Activated T-helper 9 cell treated with anti-CD3 and anti-CD28 coated beads, Interleukin-2, amount 50 U/mL, for 16 hours (primary cell): ENCODE data around the gene NCKAP1.
"Not testable (repeated sequence)": the region's sequence is repeated elsewhere in the genome, so short reads cannot be mapped to it uniquely, and the experiment has no call there.

Experiments used
- DNase-seq: peaks from one replicate; pipeline ENCODE4 v3.0.0-alpha.2; 2020; ENCODE audit warnings: low read depth

Gene NCKAP1, protein sequence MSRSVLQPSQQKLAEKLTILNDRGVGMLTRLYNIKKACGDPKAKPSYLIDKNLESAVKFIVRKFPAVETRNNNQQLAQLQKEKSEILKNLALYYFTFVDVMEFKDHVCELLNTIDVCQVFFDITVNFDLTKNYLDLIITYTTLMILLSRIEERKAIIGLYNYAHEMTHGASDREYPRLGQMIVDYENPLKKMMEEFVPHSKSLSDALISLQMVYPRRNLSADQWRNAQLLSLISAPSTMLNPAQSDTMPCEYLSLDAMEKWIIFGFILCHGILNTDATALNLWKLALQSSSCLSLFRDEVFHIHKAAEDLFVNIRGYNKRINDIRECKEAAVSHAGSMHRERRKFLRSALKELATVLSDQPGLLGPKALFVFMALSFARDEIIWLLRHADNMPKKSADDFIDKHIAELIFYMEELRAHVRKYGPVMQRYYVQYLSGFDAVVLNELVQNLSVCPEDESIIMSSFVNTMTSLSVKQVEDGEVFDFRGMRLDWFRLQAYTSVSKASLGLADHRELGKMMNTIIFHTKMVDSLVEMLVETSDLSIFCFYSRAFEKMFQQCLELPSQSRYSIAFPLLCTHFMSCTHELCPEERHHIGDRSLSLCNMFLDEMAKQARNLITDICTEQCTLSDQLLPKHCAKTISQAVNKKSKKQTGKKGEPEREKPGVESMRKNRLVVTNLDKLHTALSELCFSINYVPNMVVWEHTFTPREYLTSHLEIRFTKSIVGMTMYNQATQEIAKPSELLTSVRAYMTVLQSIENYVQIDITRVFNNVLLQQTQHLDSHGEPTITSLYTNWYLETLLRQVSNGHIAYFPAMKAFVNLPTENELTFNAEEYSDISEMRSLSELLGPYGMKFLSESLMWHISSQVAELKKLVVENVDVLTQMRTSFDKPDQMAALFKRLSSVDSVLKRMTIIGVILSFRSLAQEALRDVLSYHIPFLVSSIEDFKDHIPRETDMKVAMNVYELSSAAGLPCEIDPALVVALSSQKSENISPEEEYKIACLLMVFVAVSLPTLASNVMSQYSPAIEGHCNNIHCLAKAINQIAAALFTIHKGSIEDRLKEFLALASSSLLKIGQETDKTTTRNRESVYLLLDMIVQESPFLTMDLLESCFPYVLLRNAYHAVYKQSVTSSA

DNA sequence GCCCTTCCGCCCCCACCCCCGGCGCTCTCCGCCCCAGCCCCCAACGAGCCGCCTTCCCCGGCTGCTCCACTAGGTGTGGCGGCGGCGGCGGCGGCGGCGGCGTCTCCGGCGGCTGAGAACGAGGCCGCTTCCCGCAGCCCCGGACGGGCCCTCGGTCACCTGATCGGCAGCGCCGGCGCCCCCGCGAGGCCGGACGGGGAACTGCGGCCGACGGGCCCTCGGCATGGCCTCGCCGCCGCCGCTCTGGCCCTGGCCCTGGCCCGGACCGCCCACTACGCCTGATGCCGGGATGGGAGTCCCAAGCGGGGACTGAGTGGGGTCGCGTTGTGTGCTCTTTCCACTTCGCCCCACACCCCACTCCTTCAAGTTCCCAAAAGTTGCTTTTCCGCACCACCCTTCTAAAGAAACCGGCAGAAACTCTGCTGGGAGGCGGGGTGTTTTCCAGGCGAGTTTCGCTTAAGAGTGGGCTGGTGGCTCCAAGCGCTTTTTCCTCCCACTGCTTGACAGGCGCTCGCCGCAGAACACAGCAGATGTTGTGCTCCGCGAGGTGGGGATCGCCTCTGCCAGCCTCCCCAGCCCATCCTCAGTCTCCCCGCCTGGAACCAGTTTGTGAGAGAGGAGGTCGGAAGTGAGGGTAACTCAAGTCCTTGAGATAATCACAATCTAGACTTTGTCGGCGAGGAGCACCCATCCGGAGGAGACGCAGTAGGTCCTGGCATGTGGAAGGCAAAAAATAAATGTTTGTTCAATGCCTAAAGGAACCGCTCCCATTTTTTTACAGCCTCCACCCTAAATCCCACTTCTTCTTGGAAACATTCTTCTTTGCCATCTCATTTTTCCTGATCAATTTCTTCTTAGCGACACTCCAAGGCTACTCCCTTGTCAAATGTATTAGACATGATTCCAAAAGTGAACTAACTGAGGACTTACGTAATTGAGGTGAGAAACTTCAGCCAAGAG lies at the start of gene NCKAP1:
TSS of gene NCKAP1 (minus strand) at position 117 of the 960 bp plus-strand sequence. CDS start 358 bp downstream, outside the sequence.
- DNase-seq = peak; percentile 85

DNA sequence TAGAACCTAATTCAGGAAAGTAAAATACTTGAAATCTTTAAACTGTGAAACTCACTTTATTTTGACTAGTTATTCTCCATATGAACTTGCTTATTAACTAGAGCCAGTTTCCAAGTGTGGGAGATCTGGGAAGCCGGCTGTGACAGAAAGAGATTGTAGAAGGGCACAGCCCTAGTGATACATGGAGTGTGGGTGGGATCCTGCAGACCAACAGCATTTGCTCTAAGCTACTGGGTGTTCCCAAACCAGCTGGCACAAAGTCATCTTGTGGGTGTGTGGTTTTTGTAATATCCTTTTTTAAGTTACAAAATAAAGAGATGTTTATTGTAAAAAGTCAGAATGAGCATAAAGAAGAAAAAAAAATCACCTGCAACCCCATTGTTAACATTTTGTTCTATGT lies 43.7 kb upstream of the NCKAP1 start:
- no peak for DNase-seq

DNA sequence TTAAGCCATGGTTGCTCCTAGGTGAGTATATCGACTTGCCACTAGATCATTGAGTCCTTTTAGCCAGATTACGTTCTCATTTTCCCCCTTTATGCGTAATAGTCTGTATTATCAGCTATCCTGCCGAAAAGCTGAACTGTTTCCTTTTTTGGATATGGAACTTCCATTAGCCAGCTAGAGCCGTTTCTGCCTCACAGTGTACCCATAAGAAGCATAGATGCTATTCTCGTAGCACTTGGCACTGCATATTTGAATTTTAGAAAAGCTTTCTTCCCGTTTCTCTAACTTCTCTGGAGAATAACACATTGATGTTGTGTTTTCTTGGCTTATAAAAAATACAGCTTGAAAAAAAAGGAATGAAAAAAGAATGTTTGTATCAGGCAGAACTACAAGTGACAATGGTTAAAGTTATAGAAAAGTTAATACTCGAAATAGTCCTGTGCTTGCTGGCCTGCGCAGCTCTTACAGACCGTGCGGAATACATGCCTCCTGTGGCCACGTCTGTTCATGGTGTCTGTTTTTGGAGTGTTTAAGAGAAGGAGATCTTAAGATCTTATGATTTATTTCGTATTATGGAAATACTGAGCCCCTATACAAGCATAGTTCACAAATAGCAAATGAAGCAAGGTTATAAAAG lies 41.0 kb upstream of the NCKAP1 start:
- no peak for DNase-seq

DNA sequence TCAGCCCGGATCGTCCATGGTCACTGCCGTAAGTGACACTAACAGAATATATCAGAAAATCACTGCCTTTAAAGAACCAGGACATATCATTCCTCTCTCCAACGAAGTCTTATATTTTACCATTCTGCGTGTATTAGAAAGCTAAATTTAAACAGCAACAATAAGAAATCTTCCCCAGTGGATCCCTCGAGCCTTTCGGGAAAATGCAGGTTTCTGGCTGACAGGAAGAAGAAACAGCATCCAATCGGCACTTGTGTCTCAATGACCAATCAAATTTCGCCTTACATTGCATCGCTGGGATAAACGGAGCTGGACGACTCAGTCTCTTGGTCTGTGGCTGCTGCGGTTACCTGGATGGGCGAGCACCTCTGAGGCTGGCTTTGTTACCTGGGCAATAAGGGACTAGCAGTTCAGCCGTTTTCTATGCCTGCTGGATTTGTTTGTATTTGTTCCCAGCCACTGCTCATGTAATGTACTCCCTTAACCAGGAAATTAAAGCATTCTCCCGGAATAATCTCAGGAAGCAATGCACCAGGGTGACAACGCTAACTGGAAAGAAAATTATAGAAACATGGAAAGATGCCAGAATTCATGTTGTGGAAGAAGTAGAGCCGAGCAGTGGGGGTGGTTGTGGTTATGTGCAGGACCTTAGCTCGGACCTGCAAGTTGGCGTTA lies 40.3 kb upstream of the NCKAP1 start, which contains the start of gene DUSP19:
TSS of gene DUSP19 (plus strand) at position 284 of the 675 bp plus-strand sequence. CDS start at position 471, 187 bp downstream.
- peak; percentile 65 for DNase-seq

DNA sequence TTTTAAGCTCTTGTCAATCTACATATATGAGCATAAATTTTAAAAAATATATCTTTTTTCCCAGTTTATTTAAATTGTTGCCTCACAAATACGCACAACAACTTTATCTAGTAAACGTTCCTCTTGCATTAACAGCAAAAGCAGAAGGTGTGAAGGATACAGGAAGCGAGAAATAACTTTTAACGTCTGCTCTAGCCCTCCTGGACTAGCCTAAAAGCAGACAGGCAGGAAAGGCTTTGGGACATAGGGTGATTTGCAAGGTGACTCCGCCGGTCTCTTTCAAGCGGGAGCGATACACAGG lies 39.9 kb upstream of the NCKAP1 start:
- DNase-seq = no peak

DNA sequence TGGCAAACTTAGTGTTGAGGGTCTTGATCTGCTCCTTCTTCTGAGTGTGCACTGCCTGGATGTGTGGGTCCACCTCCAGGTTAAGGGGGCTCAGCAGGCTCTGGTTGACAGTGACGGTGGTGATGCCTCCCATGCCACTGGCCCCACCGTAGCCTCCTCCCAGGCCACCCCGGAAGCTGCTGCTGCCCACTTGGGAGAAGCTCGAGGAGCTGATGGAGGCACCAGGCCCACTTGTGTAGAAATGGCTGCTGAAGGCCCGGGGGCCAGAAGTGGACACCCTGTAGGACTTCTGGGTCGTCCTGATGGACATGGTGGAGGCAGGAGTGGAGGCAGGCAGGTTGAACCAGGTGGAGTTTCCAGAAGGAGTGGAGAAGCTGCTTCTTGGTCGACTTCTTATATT lies 33.9 kb upstream of the NCKAP1 start:
- no peak for DNase-seq

DNA sequence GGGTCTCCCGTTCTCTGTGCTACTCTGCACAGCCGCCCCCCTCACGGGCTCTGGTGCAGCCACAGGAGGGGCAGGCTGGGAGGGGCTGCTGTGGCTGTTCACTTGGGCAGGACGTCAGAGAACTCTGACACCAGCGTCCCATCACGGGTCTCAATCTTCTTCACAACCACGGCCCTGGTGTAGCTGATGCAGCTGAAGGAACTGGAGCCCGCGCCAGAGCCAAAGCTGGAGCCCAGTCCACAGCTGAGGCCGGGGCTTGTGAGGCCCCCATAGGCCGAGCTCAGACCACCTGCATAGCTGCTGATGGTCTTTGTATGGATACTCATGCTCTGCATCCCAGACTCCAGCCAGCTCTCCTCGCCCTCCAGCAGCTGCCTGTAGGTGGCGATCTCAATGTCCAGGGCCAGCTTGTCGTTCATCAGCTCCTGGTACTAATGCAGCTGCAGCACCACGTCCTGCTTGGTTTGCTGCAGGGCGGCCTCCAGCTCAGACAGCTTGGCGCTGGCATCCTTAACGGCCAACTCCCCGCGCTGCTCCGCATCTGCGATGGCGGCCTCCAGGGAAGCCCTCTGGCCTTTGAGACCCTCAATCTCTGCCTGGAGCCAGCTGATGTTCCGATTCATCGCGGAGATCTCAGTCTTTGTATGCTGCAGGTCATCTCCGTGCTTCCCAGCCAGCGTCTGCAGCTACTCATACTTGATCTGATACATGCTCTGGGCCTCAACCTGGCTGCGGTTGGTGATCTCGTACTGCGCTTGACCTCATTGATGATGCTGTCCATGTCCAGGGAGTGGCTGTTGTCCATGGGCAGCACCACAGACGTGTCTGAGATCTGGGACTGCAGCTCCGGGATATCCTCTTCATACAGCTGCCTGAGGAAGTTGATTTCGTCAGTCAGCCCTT lies 32.9 kb upstream of the NCKAP1 start:
- no peak for DNase-seq

DNA sequence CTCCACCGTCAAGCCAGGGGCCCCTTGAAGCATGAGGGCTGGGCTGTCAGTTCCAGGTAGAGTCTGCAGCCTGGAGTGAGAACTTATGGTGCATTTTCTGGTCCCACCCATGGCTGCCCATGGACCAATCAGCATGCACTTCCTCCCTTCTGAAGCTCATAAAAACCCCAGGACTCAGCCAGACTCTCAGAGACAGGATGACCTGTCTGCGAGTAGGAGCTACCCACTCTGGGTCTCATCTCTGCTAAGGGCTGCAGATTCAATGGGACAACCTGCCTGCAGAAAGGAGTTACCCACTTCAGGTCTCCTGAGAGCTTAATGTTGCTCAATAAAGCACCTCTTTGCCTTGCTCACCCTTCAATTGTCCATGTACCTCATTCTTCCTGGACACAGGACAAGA lies 30.9 kb upstream of the NCKAP1 start:
- no peak for DNase-seq

DNA sequence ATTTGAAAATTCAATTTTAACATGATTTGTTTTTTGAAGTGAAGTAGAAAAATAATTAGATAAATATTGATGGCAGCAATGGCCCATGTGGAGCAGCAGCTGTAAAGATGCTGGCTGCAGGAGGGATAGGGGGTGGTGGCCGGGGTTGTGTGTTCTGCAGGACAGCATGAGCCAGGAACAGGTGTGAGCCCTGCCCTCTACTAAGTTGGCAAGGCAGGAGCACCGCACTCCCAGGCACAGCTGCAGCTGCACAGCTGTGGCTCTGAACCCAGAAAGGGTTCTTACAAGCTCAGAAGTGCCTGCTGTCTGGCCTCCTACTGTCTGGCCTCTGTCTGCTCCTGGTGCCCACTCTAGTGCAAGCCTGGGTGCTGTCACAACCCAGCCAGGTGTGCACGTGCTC lies 30.3 kb upstream of the NCKAP1 start:
- DNase-seq = no peak

DNA sequence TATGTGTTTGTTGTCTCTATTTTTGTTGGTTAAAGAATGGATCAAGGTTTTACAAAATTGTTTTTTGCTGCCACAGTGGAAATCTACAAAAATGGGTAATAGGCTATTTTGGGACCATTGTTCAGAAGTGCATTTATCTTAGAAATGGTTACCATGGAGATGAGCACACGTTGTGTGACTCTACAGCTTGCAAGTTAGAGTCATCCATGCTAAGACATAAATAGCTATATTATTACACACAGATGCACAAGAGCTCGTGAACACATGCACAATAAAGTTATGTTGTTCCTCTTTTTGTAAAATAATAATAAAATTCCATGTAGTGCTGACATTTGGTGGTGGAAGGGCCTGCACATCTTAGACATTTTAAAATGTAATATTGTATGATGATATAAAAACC lies 24.8 kb upstream of the NCKAP1 start:
- DNase-seq = no peak

DNA sequence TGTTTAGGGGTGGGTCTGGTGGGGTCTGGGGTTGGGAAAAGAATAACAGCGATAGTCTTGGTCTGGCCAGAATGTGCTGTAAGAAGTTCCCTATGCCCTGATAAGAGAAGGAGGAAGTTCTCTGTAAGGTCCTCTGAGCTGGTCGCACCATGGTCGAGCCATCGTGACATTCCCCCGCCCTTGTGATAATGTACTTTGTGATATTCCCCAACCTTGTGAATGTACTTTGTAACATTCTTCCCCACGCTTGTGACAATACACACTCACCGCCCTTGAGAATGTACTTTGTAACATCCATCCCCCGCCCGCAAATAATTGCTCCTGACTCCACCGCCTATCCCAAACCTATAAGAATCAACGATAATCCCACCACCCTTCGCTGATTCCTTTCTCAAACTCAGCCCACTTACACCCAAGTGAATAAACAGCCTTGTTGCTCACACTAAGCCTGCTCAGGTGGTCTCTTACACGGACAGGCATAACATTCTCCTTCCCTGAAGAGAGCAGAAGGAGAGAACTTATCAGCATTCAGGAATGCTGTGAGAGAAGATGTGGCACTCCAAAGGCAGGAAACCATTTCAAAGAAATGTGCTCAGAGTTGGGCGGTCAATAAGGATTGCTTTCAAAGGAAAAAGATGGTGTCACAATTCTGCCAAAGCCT lies 22.4 kb upstream of the NCKAP1 start:
- DNase-seq = no peak

DNA sequence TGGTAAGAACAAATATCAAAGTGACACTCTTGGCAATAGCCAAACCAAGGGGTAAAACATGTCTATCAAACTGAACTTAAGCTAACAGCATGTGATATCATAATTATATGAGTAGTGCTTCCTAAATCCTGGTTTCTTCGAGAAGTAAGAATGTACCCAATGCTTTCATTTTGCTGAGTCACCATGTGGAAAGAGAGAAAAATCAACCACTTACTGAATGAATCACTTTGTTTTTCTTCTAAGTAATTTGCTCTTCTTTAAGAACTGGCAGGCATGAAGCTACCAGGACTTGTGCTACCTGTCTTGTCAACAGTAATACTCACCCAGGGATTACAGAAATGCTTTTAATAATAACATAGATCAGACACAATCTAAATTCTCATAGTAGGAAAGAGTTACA lies 21.3 kb upstream of the NCKAP1 start:
- DNase-seq = no peak

DNA sequence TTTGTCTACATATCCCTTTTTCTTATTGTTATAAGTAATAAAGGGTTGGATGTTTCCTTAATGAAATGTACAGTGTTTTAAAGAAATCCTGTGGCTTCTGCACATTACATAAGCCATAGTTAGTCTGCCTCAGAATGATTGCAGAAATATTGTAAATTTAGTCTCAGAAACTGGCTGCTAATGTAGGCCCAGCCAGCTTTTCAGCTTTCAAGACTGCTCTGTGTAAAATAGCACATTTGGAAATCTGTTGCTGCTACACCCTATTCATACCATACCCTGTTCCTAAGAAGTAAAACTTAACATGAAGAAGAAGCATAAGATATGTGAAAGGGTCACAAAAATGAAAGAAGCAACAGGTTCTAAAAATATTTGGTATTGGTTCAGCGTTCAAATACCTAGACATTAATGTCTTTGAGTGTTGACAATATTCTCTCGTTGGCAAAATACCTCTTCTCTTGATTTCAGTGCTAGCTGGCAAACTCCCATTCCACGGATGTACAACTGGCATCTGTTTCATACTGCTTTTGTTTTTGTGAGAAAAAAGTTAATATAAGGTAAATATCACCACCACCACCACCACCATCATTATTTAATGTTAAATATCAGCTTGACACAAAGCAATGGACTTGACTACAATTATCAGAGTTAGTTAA lies 19.2 kb upstream of the NCKAP1 start:
- DNase-seq = no peak

DNA sequence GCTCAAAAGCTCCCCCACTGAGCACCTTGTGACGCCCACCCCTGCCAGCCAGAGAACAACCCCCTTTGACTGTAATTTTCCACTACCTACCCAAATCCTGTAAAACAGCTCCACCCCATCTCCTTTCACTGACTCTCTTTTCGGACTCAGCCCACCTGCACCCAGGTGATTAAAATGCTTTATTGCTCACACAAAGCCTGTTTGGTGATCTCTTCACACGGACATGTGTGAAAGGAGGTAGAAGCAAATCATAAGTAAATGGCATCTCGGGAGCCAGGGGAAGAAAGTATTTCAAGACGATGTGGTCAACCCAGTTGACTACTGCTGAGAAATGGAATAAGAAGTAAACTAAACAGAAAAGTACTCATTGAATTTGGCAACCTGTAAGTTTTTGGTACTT lies 11.2 kb upstream of the NCKAP1 start:
- no peak for DNase-seq

DNA sequence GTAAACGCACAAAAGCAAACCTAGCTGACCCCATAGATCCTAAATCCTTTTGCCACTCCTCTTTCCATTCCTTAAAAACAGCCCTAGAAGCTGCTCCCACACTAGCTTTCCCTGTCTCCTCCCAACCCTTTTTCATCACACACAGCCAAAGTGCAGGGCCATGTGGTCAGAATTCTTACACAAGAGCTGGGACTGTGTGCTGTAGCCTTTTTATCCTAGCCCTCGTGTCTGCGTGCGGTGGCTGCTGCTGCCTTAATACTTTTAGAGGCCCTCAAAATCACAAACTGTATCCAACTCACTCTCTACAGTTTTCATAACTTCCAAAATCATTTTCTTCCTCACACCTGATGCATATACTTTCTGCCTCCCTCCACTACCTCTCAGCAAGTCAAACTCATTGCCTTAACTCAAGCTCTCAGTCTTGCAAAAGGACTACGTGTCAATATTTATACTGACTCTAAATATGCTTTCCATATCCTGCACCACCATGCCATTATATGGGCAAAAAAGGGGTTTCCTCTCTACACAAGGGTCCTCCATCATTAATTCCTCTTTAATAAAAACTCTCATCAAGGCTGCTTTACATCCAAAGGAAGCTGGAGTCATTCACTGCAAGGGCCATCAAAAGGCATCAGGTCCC lies 9.3 kb upstream of the NCKAP1 start:
- not testable (repeated sequence) for DNase-seq

DNA sequence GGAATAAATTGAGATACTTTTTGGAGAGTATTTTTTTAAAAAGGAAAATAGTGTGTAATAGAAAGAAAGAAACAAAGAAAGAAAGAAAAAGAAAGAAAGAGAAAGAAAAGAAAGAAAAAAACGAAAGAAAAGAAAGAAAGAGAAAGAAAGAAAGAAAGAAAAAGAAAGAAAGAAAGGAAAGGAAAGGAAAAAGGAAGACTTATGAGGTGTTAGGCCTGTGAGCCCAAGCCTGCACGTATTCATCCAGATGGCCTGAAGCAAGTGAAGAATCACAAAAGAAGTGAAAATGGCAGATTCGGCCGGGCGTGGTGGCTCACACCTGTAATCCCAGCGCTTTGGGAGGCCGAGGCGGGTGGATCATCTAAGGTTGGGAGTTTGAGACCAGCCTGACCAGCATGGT lies 5.3 kb upstream of the NCKAP1 start:
- not testable (repeated sequence) for DNase-seq

DNA sequence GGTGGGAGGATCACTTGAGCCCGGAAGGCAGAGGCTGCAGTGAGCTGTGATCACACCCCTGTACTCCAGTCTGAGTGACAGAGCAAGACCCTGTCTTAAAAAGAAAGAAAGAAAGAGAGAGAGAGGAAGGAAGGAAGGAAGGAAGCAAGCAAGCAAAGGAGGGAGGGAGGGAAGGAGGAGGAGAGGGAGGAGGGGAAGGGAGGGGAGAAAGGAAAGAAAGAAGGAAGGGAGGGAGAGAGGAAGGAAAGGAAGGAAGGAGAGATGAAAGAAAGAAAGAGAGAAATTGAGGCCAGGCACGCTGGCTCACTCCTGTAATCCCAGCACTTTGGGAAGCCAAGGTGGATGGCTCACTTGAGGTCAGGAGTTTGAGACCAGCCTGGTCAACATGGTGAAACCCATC lies 2.3 kb upstream of the NCKAP1 start:
- DNase-seq = no peak
